SU-DHL-6 (cell line): Measurements from ENCODE around the gene CLEC3A.

Source experiments
- H2AFZ ChIP-seq: fragments of 200-600 bp; sonication (generic); 2 replicates; pipeline ENCODE4 v1.6.1; 2014; ENCODE audit warnings: low read depth, mild to moderate bottlenecking, moderate library complexity, mixed read lengths, antibody characterized with exemption, low read length; ENCODE audit not compliant: severe bottlenecking
- H3F3A ChIP-seq: fragments of 200-600 bp; shearing (Covaris generic); 2 replicates; pipeline ENCODE4 v1.6.0; 2016; ENCODE audit warnings: antibody characterized with exemption, mild to moderate bottlenecking; ENCODE audit not compliant: insufficient read depth
- H3K27ac ChIP-seq: fragments of 200-600 bp; sonication (generic); 2 replicates; pipeline ENCODE4 v1.5.1; 2016; ENCODE audit warnings: low read depth, mild to moderate bottlenecking, low read length, moderate library complexity, mixed read lengths
- H3K27me3 ChIP-seq: fragments of 200-600 bp; sonication (generic), shearing (Covaris generic); 2 replicates; pipeline ENCODE4 v1.6.0; 2014; ENCODE audit warnings: mild to moderate bottlenecking, low read length
- H3K36me3 ChIP-seq: fragments of 200-600 bp; sonication (generic); 2 replicates; pipeline ENCODE4 v1.6.1; 2014; ENCODE audit warnings: mild to moderate bottlenecking, low read length, mixed read lengths
- H3K4me2 ChIP-seq: fragments of 300-600, 200-600 bp; shearing (Covaris generic), sonication (generic); 2 replicates; pipeline ENCODE4 v1.6.0; 2014; ENCODE audit warnings: low read length, low read depth, mild to moderate bottlenecking; ENCODE audit not compliant: poor library complexity, severe bottlenecking
- H3K4me3 ChIP-seq: fragments of 200-600 bp; sonication (generic); 2 replicates; pipeline ENCODE4 v1.5.1; 2014; ENCODE audit warnings: antibody characterized with exemption, low read length, mild to moderate bottlenecking, mixed read lengths; ENCODE audit not compliant: insufficient read depth, poor library complexity, severe bottlenecking
- H3K79me2 ChIP-seq: fragments of 200-600 bp; sonication (generic); 2 replicates; pipeline ENCODE4 v1.6.1; 2014; ENCODE audit warnings: mild to moderate bottlenecking, low read length, moderate library complexity; ENCODE audit not compliant: insufficient read depth
- H3K9ac ChIP-seq: fragments of 200-600 bp; sonication (generic); 2 replicates; pipeline ENCODE4 v1.7.0; 2014; ENCODE audit warnings: mild to moderate bottlenecking, low read length
- H3K9me2 ChIP-seq: fragments of 200-600 bp; sonication (generic); replicated peaks from 2 replicates; pipeline ENCODE4 v1.6.1; 2014; ENCODE audit warnings: low read length; ENCODE audit not compliant: insufficient read depth
- H3K9me3 ChIP-seq: fragments of 200-600 bp; sonication (generic); 2 replicates; pipeline ENCODE4 v1.6.1; 2014; ENCODE audit warnings: low read length, mixed read lengths; ENCODE audit not compliant: insufficient read depth
- H4K20me1 ChIP-seq: fragments of 200-600 bp; sonication (generic); 2 replicates; pipeline ENCODE4 v1.6.1; 2014; ENCODE audit warnings: low read depth, mild to moderate bottlenecking, antibody characterized with exemption, low read length, moderate library complexity, mixed read lengths
- EZH2phosphoT487 ChIP-seq: fragments of 200-600 bp; sonication (generic), shearing (Covaris generic); conservative IDR thresholded peaks from 2 replicates; pipeline ENCODE4 v1.6.1; 2018; ENCODE audit warnings: mild to moderate bottlenecking, antibody characterized with exemption, low read length, moderate library complexity, mixed read lengths
- TF ChIP-seq, protein P1 (sequence below): fragments of 200-600 bp; sonication (generic); IDR thresholded peaks from one replicate; pipeline ENCODE4 v1.5.1; 2017; ENCODE audit warnings: antibody characterized with exemption, mild to moderate bottlenecking, low read length, moderate library complexity; ENCODE audit not compliant: insufficient read depth, poor library complexity, severe bottlenecking

The CLEC3A gene

DNA sequence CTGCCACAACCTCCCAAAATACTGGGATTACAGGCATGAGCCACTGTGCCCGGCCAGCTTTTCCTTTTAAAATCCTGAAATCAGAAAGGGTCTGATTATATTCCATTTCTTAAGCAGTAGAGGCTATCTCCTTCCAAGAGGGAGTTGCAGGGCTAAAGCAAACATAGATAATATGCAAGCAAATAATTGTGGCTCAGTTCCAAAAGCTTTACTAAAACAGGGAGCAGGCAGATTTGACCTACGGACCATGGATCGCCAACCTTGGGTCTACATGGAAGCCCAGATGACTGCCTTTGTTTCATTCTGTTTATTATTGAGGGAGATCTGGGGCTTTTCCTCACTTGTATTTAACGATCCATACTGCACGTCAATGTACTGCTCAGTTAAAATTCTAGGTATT is 38.5 kb downstream of the CLEC3A start:
- no peaks in the 10 kb centered on the region for H4K20me1 ChIP-seq

DNA sequence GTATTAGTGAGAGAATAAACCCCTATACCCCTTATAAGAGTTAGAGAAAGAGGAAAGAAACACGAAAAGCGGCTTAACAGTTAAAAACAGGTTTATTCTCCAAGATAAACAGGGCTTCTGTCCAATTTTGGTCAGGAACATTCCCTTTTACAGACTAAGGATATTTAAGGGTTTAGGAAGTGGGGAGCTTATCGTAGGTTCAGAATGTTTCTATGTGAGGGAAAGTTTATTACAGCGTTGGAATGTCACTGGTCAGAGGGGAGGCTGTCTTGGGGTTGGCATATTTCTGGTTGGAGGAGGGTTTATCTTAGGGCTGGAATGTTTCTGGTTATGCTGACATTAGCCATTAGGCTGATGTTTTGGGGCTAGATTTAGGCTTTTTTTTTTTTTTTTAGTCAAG is 43.0 kb downstream of the CLEC3A start:
- no peaks in the 10 kb centered on the region for H4K20me1 ChIP-seq
- H3K4me3 ChIP-seq, result no peak overlapping the region
- no peaks in the 10 kb centered on the region for H3K36me3 ChIP-seq
- no peak overlapping the region for H3K9ac ChIP-seq
- no peak for TF ChIP-seq EZH2phosphoT487
- TF ChIP-seq, protein P1, sequence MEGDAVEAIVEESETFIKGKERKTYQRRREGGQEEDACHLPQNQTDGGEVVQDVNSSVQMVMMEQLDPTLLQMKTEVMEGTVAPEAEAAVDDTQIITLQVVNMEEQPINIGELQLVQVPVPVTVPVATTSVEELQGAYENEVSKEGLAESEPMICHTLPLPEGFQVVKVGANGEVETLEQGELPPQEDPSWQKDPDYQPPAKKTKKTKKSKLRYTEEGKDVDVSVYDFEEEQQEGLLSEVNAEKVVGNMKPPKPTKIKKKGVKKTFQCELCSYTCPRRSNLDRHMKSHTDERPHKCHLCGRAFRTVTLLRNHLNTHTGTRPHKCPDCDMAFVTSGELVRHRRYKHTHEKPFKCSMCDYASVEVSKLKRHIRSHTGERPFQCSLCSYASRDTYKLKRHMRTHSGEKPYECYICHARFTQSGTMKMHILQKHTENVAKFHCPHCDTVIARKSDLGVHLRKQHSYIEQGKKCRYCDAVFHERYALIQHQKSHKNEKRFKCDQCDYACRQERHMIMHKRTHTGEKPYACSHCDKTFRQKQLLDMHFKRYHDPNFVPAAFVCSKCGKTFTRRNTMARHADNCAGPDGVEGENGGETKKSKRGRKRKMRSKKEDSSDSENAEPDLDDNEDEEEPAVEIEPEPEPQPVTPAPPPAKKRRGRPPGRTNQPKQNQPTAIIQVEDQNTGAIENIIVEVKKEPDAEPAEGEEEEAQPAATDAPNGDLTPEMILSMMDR, result no peak
- no peak overlapping the region for H2AFZ ChIP-seq
- H3K9me2 ChIP-seq, result no peaks in the 10 kb centered on the region
- no peaks in the 10 kb centered on the region for H3K79me2 ChIP-seq
- no peaks in the 10 kb centered on the region for H3K9me3 ChIP-seq
- H3F3A ChIP-seq, result no peaks in the 10 kb centered on the region
- H3K27ac ChIP-seq, result no peak overlapping the region
- H3K27me3 ChIP-seq, result 0 out of 2 replicates have a peak, but pooled peaks cover 3% of the 10 kb centered on the region
- H3K4me2 ChIP-seq, result no peak overlapping the region

More for the DNA sequence above, 38.5 kb downstream of the CLEC3A start:
- H3F3A ChIP-seq, result no peaks in the 10 kb centered on the region
- TF ChIP-seq, protein P1, result no peak
- TF ChIP-seq EZH2phosphoT487, result no peak
- H3K9me3 ChIP-seq, result no peaks in the 10 kb centered on the region
- H3K27ac ChIP-seq, result no peak overlapping the region
- no peaks in the 10 kb centered on the region for H3K9me2 ChIP-seq
- H3K9ac ChIP-seq, result no peak overlapping the region
- no peak overlapping the region for H2AFZ ChIP-seq
- no peaks in the 10 kb centered on the region for H3K36me3 ChIP-seq
- no peak overlapping the region for H3K4me3 ChIP-seq
- H3K27me3 ChIP-seq, result no peaks in the 10 kb centered on the region
- no peak overlapping the region for H3K4me2 ChIP-seq
- no peaks in the 10 kb centered on the region for H3K79me2 ChIP-seq

GRCh38 chr16:78069913-78070312 is 47.6 kb downstream of the CLEC3A start:
- Histone ChIP-seq H3K9me3 (no peaks in the 10 kb centered on the region), H3K9ac (no peak overlapping the region), H3K27me3 (0 out of 2 replicates have a peak, but pooled peaks cover 3% of the 10 kb centered on the region), H3K79me2 (no peaks in the 10 kb centered on the region), H3K36me3 (no peaks in the 10 kb centered on the region), H2AFZ (no peak overlapping the region), H3K4me2 (no peak overlapping the region), H4K20me1 (no peaks in the 10 kb centered on the region), H3K4me3 (no peak overlapping the region), H3K27ac (no peak overlapping the region), H3K9me2 (no peaks in the 10 kb centered on the region), H3F3A (no peaks in the 10 kb centered on the region)
- TF ChIP-seq EZH2phosphoT487, result no peak
- TF ChIP-seq, protein P1, result no peak
